HepG2 (cell line): ENCODE results near the gene ICAM5. TPM values are rescaled to one million over a fixed set of nuclear protein-coding genes. Genes with fewer than 3 reads are reported as not detected.
A peak's percentile ranks its signal among the peaks of the same experiment; 100 is the strongest.

Experiments used
- FOXC1 ChIP-seq: sonication (generic); formaldehyde crosslinking; IDR thresholded peaks from 2 replicates; pipeline ENCODE4 v1.8.0; 2022; ENCODE audit warnings: mild to moderate bottlenecking, missing genetic modification reagents, borderline replicate concordance
- GLMP ChIP-seq: sonication (generic); formaldehyde crosslinking; IDR thresholded peaks from 2 replicates; pipeline ENCODE4 v1.9.0; 2021; ENCODE audit warnings: missing genetic modification reagents, mild to moderate bottlenecking, borderline replicate concordance
- HES4 ChIP-seq: sonication (generic); formaldehyde crosslinking; IDR thresholded peaks from 2 replicates; pipeline ENCODE4 v1.9.0; 2021; ENCODE audit warnings: mild to moderate bottlenecking, missing genetic modification reagents, borderline replicate concordance
- JUND ChIP-seq: sonication (generic); formaldehyde crosslinking; IDR thresholded peaks from 2 replicates; pipeline ENCODE4 v1.8.0; 2022; ENCODE audit warnings: mild to moderate bottlenecking, missing genetic modification reagents
- KMT2B ChIP-seq: IDR thresholded peaks from 2 replicates; pipeline ENCODE4 v1.6.1; 2016; ENCODE audit warnings: missing genetic modification reagents, missing compliant biosample characterization
- MIXL1 ChIP-seq: IDR thresholded peaks from 2 replicates; pipeline ENCODE4 v1.6.1; 2016
- MXD4 ChIP-seq: IDR thresholded peaks from 2 replicates; pipeline ENCODE4 v1.6.1; 2016; ENCODE audit warnings: mild to moderate bottlenecking, missing biosample characterization, missing genetic modification reagents
- PAF1 ChIP-seq: IDR thresholded peaks from 2 replicates; pipeline ENCODE4 v1.6.1; 2016; ENCODE audit warnings: missing genetic modification reagents, missing compliant biosample characterization
- PHF8 ChIP-seq: sonication (generic); formaldehyde crosslinking; IDR thresholded peaks from 2 replicates; pipeline ENCODE4 v1.5.0; 2020; ENCODE audit warnings: missing genetic modification reagents
- POGK ChIP-seq: sonication (generic); formaldehyde crosslinking; conservative IDR thresholded peaks from 2 replicates; pipeline ENCODE4 v1.8.0; 2022; ENCODE audit warnings: mild to moderate bottlenecking, moderate library complexity, missing genetic modification reagents
- PRDM4 ChIP-seq: sonication (generic); formaldehyde crosslinking; IDR thresholded peaks from 2 replicates; pipeline ENCODE4 v1.9.0; 2021; ENCODE audit warnings: missing genetic modification reagents, borderline replicate concordance
- RBFOX2 ChIP-seq: fragments of 200-400 bp; formaldehyde crosslinking; IDR thresholded peaks from 2 replicates; pipeline ENCODE4 v1.6.1; 2017; ENCODE audit warnings: low read depth, mild to moderate bottlenecking, low read length
- REXO4 ChIP-seq: sonication (generic); formaldehyde crosslinking; IDR thresholded peaks from 2 replicates; pipeline ENCODE4 v1.8.0; 2022; ENCODE audit warnings: missing genetic modification reagents, mild to moderate bottlenecking, borderline replicate concordance
- SALL2 ChIP-seq: sonication (generic); formaldehyde crosslinking; IDR thresholded peaks from 2 replicates; pipeline ENCODE4 v1.8.1; 2023; ENCODE audit warnings: mild to moderate bottlenecking, missing genetic modification reagents, inconsistent platforms
- STAG1 ChIP-seq: sonication (generic); formaldehyde crosslinking; IDR thresholded peaks from 2 replicates; pipeline ENCODE4 v1.4.0; 2020; ENCODE audit warnings: missing genetic modification reagents
- TERF1 ChIP-seq: sonication (generic); formaldehyde crosslinking; IDR thresholded peaks from 2 replicates; pipeline ENCODE4 v1.8.0; 2022; ENCODE audit warnings: mild to moderate bottlenecking, missing genetic modification reagents, moderate library complexity
- U2AF1 ChIP-seq: fragments of 200-400 bp; formaldehyde crosslinking; optimal IDR thresholded peaks from 2 replicates; pipeline ENCODE3; 2017; ENCODE audit warnings: mild to moderate bottlenecking, low read depth, low read length
- ZBTB42 ChIP-seq: sonication (generic); formaldehyde crosslinking; IDR thresholded peaks from 2 replicates; pipeline ENCODE4 v1.5.0; 2020; ENCODE audit warnings: mild to moderate bottlenecking, missing genetic modification reagents
- ZNF296 ChIP-seq: sonication (generic); formaldehyde crosslinking; conservative IDR thresholded peaks from 2 replicates; pipeline ENCODE4 v1.5.0; 2020; ENCODE audit warnings: mild to moderate bottlenecking, missing genetic modification reagents
- ZNF337 ChIP-seq: sonication (generic); formaldehyde crosslinking; IDR thresholded peaks from 2 replicates; pipeline ENCODE4 v1.5.1; 2020; ENCODE audit warnings: missing genetic modification reagents, low read depth, mild to moderate bottlenecking, borderline replicate concordance
- ZNF34 ChIP-seq: sonication (generic); formaldehyde crosslinking; IDR thresholded peaks from 2 replicates; pipeline ENCODE4 v1.4.0; 2020; ENCODE audit warnings: mild to moderate bottlenecking, missing genetic modification reagents, borderline replicate concordance
- ZNF383 ChIP-seq: sonication (generic); formaldehyde crosslinking; IDR thresholded peaks from 2 replicates; pipeline ENCODE4 v1.4.0; 2020; ENCODE audit warnings: missing genetic modification reagents, mild to moderate bottlenecking, borderline replicate concordance
- ZNF749 ChIP-seq: sonication (generic); formaldehyde crosslinking; IDR thresholded peaks from 2 replicates; pipeline ENCODE4 v1.8.0; 2022; ENCODE audit warnings: mild to moderate bottlenecking, missing genetic modification reagents, moderate library complexity, borderline replicate concordance
- polyA plus RNA-seq, 8 experiments: library from polyadenylated mRNA; depleted of rRNA in 3 of 8; stranded (reverse) in 7 of 8; unstranded in 1 of 8; fragments of >200 nt; fragmentation: Illumina TruSeq in 4 of 8; extraction: Trizol in 4 of 8; gene quantifications; 2 replicates each; pipeline versions ENCODE4 v1.2.1 to v1.2.3, GENCODE V29; 2011 to 2016; ENCODE audit warnings: low read depth in 4 of 8, missing spikeins in 1 of 8, mixed read lengths in 1 of 8; ENCODE audit not compliant: insufficient read depth in 1 of 8
- total RNA-seq, 5 experiments: library from RNA; depleted of rRNA; stranded (reverse); fragments of >200 nt; fragmentation: Illumina TruSeq; extraction: Trizol; gene quantifications; 2 replicates each; pipeline ENCODE4 v1.2.3, GENCODE V29; 2016; ENCODE audit warnings: low read depth in 1 of 5

ICAM5 gene
- total and polyA plus RNA-seq, 2 of the 13 experiments (the other 11 are each of a cell fraction or from before 2014, with no cell fraction given): 0.46 to 1.6 TPM

DNA sequence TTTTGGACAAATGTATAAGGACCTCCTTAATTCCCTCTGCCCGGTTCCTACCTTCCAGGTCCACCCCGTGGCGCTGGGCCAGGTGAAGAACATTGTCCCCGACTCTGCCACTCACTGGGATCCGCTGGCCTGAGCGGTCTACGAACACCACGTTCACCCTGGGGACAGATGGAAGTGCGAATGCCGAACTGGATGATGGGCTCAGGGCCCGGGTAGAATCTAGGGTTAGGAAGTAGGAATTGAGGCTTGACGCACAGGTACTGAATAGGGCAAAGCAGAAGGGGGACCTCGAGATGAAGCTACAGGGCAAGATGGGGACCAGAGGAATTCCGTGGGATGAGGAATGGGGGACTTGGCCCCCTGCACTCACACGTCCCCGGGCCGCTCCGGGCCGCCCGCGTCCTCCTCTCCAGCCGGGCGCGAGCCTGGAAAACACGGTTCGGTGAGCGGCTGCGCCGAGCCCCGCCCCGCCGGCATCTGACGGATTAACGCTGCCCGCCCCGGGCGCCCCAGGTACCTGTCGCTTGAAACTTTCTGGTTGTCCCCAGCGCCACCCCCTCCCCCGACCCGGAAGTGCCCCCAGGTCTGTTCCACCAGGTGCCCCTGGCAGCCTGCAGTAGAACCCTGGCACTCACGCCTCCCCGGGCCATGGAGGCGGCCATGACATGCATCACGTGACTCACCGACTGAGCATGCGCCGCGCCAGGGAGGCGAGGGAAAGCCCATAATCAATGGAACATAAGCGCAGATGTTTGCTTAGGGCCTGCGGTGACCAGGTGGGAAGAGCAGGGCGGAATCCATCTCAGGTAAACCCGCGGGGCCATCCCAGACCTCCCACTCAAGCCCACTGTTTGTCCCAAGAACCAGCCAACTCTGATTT, 25.8 kb downstream of the ICAM5 start, which contains the start of gene FDX2 (continued):
- TF ChIP-seq PAF1: peak; percentile 83
- TF ChIP-seq REXO4 (CRISPR knock-in tag): no peak
- 0 out of 2 replicates have a peak, but pooled peaks have one; percentile 22 for TF ChIP-seq ZBTB42 (CRISPR knock-in tag)
- peak; percentile 85 for TF ChIP-seq RBFOX2
- TF ChIP-seq TERF1 (CRISPR knock-in tag): no peak
- peak; percentile 72; the same call in 1 of the 2 replicates for TF ChIP-seq HES4 (CRISPR knock-in tag)
- TF ChIP-seq FOXC1 (CRISPR knock-in tag): no peak; the same call in 1 of the 2 replicates
- peak; percentile 34; the same call in 1 of the 2 replicates for TF ChIP-seq ZNF337
- peak; percentile 55; the same call in 1 of the 2 replicates for TF ChIP-seq MIXL1
- peak; percentile 59; the same call in 1 of the 2 replicates for TF ChIP-seq SALL2 (CRISPR knock-in tag)
- no peak for TF ChIP-seq STAG1 (CRISPR knock-in tag)
- 0 out of 2 replicates have a peak, but pooled peaks have one; percentile 58 for TF ChIP-seq KMT2B
- TF ChIP-seq U2AF1: peak; percentile 42
- no peak for TF ChIP-seq ZNF296 (CRISPR knock-in tag)
- TF ChIP-seq ZNF34 (CRISPR knock-in tag): 0 out of 2 replicates have a peak, but pooled peaks have one; percentile 57
- TF ChIP-seq ZNF749 (CRISPR knock-in tag): no peak
- no peak for TF ChIP-seq JUND (CRISPR knock-in tag)
- no peak for TF ChIP-seq GLMP (CRISPR knock-in tag)
- peak; percentile 42; the same call in 1 of the 2 replicates for TF ChIP-seq POGK
- no peak for TF ChIP-seq PRDM4 (CRISPR knock-in tag)
- peak; percentile 77 for TF ChIP-seq PHF8 (CRISPR knock-in tag)
- TF ChIP-seq MXD4: peak; percentile 87
- peak; percentile 76; the same call in 1 of the 2 replicates for TF ChIP-seq ZNF383 (CRISPR knock-in tag)
